ENCODE results near the gene GPHA2.

GPHA2 gene

DNA sequence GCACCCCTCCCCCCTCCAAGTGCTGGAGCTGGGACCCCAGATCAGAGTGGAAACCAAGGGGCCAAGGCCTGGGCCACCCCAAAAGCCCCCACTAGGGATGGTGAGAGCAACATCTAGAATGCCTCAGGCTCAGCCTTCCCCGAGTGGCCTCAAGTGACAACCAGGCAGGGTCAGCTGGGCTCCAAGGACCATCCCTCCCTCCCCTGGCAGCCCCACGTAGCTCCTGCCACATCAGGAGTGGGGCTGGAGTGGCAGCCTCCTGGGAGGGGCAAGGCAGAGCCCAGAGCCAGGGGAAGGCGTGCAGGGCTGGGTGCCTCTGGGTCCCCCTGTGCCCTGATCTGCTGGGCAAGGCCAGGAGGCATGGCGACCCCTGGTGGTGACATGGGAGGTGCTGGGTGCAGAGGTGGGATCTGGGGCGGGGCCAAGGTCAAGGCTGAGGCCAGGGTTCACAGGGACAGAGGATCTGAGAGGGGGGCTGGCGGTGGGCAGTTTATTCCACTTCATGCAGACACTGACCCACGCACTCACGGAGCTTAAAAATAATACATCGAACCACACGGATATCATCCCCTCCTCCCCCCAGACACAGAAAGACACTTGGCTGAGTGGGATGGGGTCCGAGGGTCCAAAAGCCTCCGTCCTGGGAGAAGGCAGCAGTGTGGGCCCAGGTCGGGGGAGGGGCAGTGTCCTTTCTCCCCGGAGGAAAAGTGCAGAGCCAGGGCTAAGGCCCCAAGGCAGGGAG is 41.5 kb downstream of the GPHA2 start:
- no peaks in the 10 kb centered on the region for H3K4me1 ChIP-seq (ENCODE audit: control insufficient read depth, low read depth, low read length)
- H3K27ac ChIP-seq (ENCODE audit: low read length): no peak overlapping the region

DNA sequence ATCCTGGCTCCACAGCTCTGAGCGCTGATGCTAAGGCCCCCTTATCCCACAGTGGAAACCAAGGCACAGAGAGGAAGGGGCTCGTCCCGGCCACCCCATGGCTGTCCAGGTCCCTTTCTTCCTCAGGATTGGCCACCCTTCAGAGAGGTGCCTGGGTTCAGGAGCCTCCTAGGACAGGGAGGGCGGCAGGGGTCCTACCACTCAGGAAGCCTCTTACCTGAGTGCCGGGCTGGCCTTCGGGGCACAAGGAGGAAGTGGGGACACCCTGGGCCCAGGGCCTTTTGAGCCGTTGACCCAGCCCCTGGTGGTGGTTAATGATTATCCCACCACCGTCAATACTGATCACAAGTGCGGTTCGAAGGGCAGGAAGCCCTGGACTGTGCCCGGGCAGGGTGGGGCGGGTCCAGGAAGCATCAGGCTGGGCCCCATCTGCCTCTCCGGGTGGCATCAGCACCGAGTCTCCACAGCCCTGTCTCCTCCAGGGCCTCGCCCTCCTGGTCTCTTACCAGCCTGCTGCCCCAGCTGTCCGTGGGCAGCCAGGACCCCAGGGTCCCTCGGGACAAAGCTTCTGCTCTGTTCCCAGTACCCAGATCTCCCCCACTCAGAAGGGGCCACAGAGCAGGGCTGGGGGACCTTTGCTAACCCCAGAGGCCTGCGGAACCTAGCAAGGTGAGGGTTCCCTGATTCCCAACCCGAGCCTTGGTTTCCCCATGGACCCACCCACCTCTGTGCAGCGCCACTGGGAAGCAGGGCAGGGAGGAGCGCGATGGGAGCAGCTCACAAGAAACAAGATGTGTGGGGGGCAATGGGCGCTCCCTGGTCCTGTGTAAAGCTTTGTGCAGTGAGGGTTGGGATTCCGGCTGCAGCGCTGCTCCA is 42.3 kb downstream of the GPHA2 start:
- no peaks in the 10 kb centered on the region for H3K9me3 ChIP-seq (ENCODE audit: control insufficient read depth, low read depth, low read length)
- H3K27me3 ChIP-seq (ENCODE audit: control insufficient read depth, insufficient read depth, low read length): no peaks in the 10 kb centered on the region
- no peak overlapping the region for H3K4me3 ChIP-seq (ENCODE audit: low read length)
- H3K36me3 ChIP-seq (ENCODE audit: control insufficient read depth, low read depth, low read length): no peaks in the 10 kb centered on the region
- no peak overlapping the region for H3K27ac ChIP-seq (ENCODE audit: low read length)
- H3K9ac ChIP-seq (ENCODE audit: low read length): no peak overlapping the region
- H3K4me1 ChIP-seq (ENCODE audit: control insufficient read depth, low read depth, low read length): no peaks in the 10 kb centered on the region

More for the DNA sequence above, 41.5 kb downstream of the GPHA2 start:
- H3K4me3 ChIP-seq (ENCODE audit: low read length): no peak overlapping the region
- no peaks in the 10 kb centered on the region for H3K9me3 ChIP-seq (ENCODE audit: control insufficient read depth, low read depth, low read length)
- no peaks in the 10 kb centered on the region for H3K36me3 ChIP-seq (ENCODE audit: control insufficient read depth, low read depth, low read length)
- no peak overlapping the region for H3K9ac ChIP-seq (ENCODE audit: low read length)
- no peaks in the 10 kb centered on the region for H3K27me3 ChIP-seq (ENCODE audit: control insufficient read depth, insufficient read depth, low read length)

- no peak overlapping the region for H3K4me3 ChIP-seq (ENCODE audit: low read length)
- H3K36me3 ChIP-seq (ENCODE audit: control insufficient read depth, low read depth, low read length): no peaks in the 10 kb centered on the region
- no peak overlapping the region for H3K27ac ChIP-seq (ENCODE audit: low read length)
- no peak overlapping the region for H3K9ac ChIP-seq (ENCODE audit: low read length)
- no peaks in the 10 kb centered on the region for H3K27me3 ChIP-seq (ENCODE audit: control insufficient read depth, insufficient read depth, low read length)
- H3K9me3 ChIP-seq (ENCODE audit: control insufficient read depth, low read depth, low read length): no peaks in the 10 kb centered on the region
- peaks cover 5% of the 10 kb centered on the region for H3K4me1 ChIP-seq (ENCODE audit: control insufficient read depth, low read depth, low read length)
Observed at GRCh38 chr11:64892838-64893193, 42.9 kb downstream of the GPHA2 start.

DNA sequence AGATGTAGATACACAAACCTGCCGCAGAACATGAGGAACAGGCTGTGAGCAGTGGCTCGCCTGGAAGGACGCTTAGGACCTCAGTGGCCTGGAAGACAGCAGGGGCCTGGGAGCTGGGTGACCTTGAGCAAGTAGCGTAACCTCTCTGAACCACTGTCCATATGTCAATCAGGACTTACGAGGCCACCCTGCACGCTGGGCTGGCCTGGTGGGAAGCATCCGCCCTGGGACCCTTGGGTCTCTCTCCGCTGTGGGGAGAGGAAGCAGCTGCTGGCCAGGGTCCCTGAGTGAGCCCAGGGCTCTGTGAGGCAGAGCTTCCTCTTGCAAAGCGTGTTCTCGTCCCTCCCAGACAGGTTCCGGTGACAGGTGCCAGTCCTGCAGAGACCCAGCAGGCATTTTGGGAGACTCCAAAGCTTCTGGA is 43.3 kb downstream of the GPHA2 start:
- H3K27me3 ChIP-seq (ENCODE audit: control insufficient read depth, insufficient read depth, low read length): no peaks in the 10 kb centered on the region
- H3K9me3 ChIP-seq (ENCODE audit: control insufficient read depth, low read depth, low read length): no peaks in the 10 kb centered on the region
- no peak overlapping the region for H3K9ac ChIP-seq (ENCODE audit: low read length)
- H3K27ac ChIP-seq (ENCODE audit: low read length): no peak overlapping the region
- peaks cover 7% of the 10 kb centered on the region for H3K4me1 ChIP-seq (ENCODE audit: control insufficient read depth, low read depth, low read length)
- no peaks in the 10 kb centered on the region for H3K36me3 ChIP-seq (ENCODE audit: control insufficient read depth, low read depth, low read length)
- no peak overlapping the region for H3K4me3 ChIP-seq (ENCODE audit: low read length)

GRCh38 chr11:64891880-64892279 is 43.8 kb downstream of the GPHA2 start:
- no peak overlapping the region for H3K27ac ChIP-seq (ENCODE audit: low read length)
- peaks cover 9% of the 10 kb centered on the region for H3K4me1 ChIP-seq (ENCODE audit: control insufficient read depth, low read depth, low read length)
- no peak overlapping the region for H3K4me3 ChIP-seq (ENCODE audit: low read length)
- no peaks in the 10 kb centered on the region for H3K36me3 ChIP-seq (ENCODE audit: control insufficient read depth, low read depth, low read length)
- no peak overlapping the region for H3K9ac ChIP-seq (ENCODE audit: low read length)
- H3K27me3 ChIP-seq (ENCODE audit: control insufficient read depth, insufficient read depth, low read length): no peaks in the 10 kb centered on the region
- H3K9me3 ChIP-seq (ENCODE audit: control insufficient read depth, low read depth, low read length): no peaks in the 10 kb centered on the region

GRCh38 chr11:64891215-64891848 is 44.4 kb downstream of the GPHA2 start:
- Histone ChIP-seq H3K27me3 (ENCODE audit: control insufficient read depth, insufficient read depth, low read length) (no peaks in the 10 kb centered on the region), H3K9ac (ENCODE audit: low read length) (no peak overlapping the region), H3K27ac (ENCODE audit: low read length) (no peak overlapping the region), H3K36me3 (ENCODE audit: control insufficient read depth, low read depth, low read length) (no peaks in the 10 kb centered on the region), H3K9me3 (ENCODE audit: control insufficient read depth, low read depth, low read length) (no peaks in the 10 kb centered on the region), H3K4me3 (ENCODE audit: low read length) (no peak overlapping the region), H3K4me1 (ENCODE audit: control insufficient read depth, low read depth, low read length) (peaks cover 9% of the 10 kb centered on the region)

DNA sequence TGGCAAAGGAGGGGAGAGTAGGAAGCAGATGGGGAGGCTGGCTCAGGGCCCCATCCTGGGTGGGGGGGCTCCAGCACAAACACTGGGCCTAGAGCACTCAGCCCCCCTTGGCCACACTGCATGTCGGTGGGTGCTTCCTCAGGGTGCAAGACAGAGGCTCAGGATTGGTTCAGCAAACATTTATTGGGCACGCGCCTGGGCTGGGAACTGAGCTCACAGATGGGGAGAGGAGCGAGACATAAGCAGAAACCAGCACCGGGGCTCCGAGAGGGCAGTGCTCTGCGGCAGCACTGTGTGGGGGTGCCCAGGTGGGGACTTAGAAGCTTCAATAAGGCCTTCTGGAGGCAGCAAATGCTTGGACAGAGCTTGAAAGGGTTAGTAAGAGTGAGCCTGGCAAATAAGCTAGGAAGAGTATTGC is 45.2 kb downstream of the GPHA2 start:
- H3K4me3 ChIP-seq (ENCODE audit: low read length): no peak overlapping the region
- H3K9me3 ChIP-seq (ENCODE audit: control insufficient read depth, low read depth, low read length): no peaks in the 10 kb centered on the region
- H3K27me3 ChIP-seq (ENCODE audit: control insufficient read depth, insufficient read depth, low read length): no peaks in the 10 kb centered on the region
- H3K4me1 ChIP-seq (ENCODE audit: control insufficient read depth, low read depth, low read length): peaks cover 9% of the 10 kb centered on the region
- no peak overlapping the region for H3K9ac ChIP-seq (ENCODE audit: low read length)
- H3K36me3 ChIP-seq (ENCODE audit: control insufficient read depth, low read depth, low read length): no peaks in the 10 kb centered on the region
- H3K27ac ChIP-seq (ENCODE audit: low read length): no peak overlapping the region

DNA sequence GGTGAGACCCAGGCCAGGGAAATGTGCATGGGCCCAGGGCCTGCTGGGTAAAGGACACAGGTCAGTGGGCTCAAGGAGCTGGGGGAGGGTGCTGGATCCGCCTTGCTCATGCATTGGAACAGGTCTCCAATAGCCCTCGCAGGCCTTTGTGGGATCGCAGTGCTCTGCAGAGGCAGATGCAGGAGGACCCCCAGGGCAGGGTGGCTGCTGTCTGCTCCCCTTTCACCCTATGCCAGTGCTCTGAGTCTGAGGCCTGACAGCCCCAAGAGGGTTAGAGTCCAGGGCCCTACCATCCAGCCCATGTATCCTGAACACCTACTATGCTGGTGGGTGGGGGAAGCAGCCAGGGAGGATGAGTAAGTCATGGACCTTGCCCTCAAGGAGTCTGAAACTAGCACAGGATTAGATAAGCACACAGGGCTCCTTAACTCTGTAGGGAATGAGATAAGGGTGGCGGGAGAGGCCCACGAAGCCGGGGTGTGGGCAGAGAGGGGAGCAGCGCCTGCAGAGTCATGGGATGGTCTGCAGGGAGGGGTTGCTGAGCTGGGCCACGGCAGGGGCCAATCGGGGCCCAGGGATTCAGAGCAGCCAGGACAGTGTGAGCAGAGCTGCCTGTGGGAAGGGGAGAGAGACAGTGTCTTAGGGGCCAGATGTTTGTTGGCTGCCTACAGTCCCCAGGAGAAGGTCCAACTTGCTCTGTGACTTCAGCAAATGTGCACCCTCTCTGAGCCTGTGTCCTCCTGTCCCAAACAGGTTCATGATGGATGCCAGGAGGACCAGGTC is 46.8 kb downstream of the GPHA2 start:
- Histone ChIP-seq H3K9me3 (ENCODE audit: control insufficient read depth, low read depth, low read length) (no peaks in the 10 kb centered on the region), H3K4me1 (ENCODE audit: control insufficient read depth, low read depth, low read length) (peaks cover 9% of the 10 kb centered on the region), H3K36me3 (ENCODE audit: control insufficient read depth, low read depth, low read length) (no peaks in the 10 kb centered on the region), H3K27me3 (ENCODE audit: control insufficient read depth, insufficient read depth, low read length) (no peaks in the 10 kb centered on the region), H3K27ac (ENCODE audit: low read length) (no peak overlapping the region), H3K9ac (ENCODE audit: low read length) (no peak overlapping the region), H3K4me3 (ENCODE audit: low read length) (no peak overlapping the region)

DNA sequence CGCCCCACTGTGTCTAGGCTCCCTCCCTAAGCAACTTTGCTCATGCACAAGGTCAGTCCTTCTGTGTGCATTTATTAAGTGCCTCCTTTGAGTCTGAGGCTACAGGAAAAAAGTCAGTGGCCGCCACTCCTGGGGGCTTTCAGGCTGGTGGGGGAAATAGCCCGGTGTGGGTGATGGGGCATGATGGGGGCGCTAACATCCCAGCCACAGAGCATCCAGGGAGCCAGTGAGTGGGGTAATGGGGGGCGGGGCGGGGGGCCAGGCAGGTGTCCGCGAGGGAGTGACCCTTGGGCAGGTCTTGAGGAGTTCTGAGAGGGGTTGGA is 47.3 kb downstream of the GPHA2 start:
- no peaks in the 10 kb centered on the region for H3K9me3 ChIP-seq (ENCODE audit: control insufficient read depth, low read depth, low read length)
- no peaks in the 10 kb centered on the region for H3K27me3 ChIP-seq (ENCODE audit: control insufficient read depth, insufficient read depth, low read length)
- H3K4me3 ChIP-seq (ENCODE audit: low read length): peak overlapping the region; percentile 43
- H3K9ac ChIP-seq (ENCODE audit: low read length): peak overlapping the region; percentile 38
- no peak overlapping the region for H3K27ac ChIP-seq (ENCODE audit: low read length)
- peaks cover 9% of the 10 kb centered on the region for H3K4me1 ChIP-seq (ENCODE audit: control insufficient read depth, low read depth, low read length)
- H3K36me3 ChIP-seq (ENCODE audit: control insufficient read depth, low read depth, low read length): no peaks in the 10 kb centered on the region

GRCh38 chr11:64887757-64888405 is 47.8 kb downstream of the GPHA2 start:
- H3K4me1 ChIP-seq (ENCODE audit: control insufficient read depth, low read depth, low read length): peaks cover 9% of the 10 kb centered on the region
- H3K27me3 ChIP-seq (ENCODE audit: control insufficient read depth, insufficient read depth, low read length): no peaks in the 10 kb centered on the region
- H3K36me3 ChIP-seq (ENCODE audit: control insufficient read depth, low read depth, low read length): no peaks in the 10 kb centered on the region
- H3K4me3 ChIP-seq (ENCODE audit: low read length): peak overlapping the region; percentile 43
- no peak overlapping the region for H3K27ac ChIP-seq (ENCODE audit: low read length)
- H3K9ac ChIP-seq (ENCODE audit: low read length): peak overlapping the region; percentile 38
- H3K9me3 ChIP-seq (ENCODE audit: control insufficient read depth, low read depth, low read length): no peaks in the 10 kb centered on the region

Data from iPS-18a (cell line).